Fibroblast of lung (primary cell): Measurements from ENCODE around the gene TXNL4B. TPM values are rescaled to one million over a fixed set of nuclear protein-coding genes. Genes with fewer than 3 reads are reported as not detected.

Experiments
- DNase-seq, 2 donors: peaks; one replicate each; pipeline versions ENCODE4 v3.0.0 to v3.0.0-alpha.2; 2010; ENCODE audit warnings: low read depth in 2 of 2
- H2AFZ ChIP-seq: 2 replicates; pipeline ENCODE4 v1.5.1; 2012; ENCODE audit warnings: low read length, control low read depth, inconsistent platforms
- H3K27ac ChIP-seq: 2 replicates; pipeline ENCODE4 v1.5.1; 2011; ENCODE audit warnings: low read length, control low read depth; ENCODE audit not compliant: insufficient read depth
- H3K27me3 ChIP-seq: 2 replicates; pipeline ENCODE4 v1.5.1; 2011; ENCODE audit warnings: mild to moderate bottlenecking, low read length; ENCODE audit not compliant: control insufficient read depth, insufficient read depth
- H3K36me3 ChIP-seq: 2 replicates; pipeline ENCODE4 v1.5.1; 2011; ENCODE audit warnings: low read length; ENCODE audit not compliant: control insufficient read depth, insufficient read depth
- H3K4me1 ChIP-seq: 2 replicates; pipeline ENCODE4 v1.5.1; 2011; ENCODE audit warnings: low read length; ENCODE audit not compliant: control insufficient read depth, insufficient read depth; ENCODE audit errors: extremely low read depth
- H3K4me2 ChIP-seq: 2 replicates; pipeline ENCODE4 v1.5.1; 2011; ENCODE audit warnings: low read length, control low read depth; ENCODE audit not compliant: insufficient read depth; ENCODE audit errors: extremely low read depth
- H3K4me3 ChIP-seq, 4 experiments: fragments of 200-600 bp in 1 of 4; sonication (generic) in 1 of 4; replicated peaks in 1 of 4; 2 replicates each; pipeline ENCODE4 v1.5.1; 2011 to 2016; ENCODE audit warnings: low read length in 4 of 4, low read depth in 3 of 4, mild to moderate bottlenecking in 3 of 4, control low read depth in 2 of 4, inconsistent platforms in 1 of 4, mixed read lengths in 1 of 4; ENCODE audit not compliant: insufficient read depth in 1 of 4; ENCODE audit errors: control extremely low read depth in 1 of 4
- H3K79me2 ChIP-seq: 2 replicates; pipeline ENCODE4 v1.5.1; 2012; ENCODE audit warnings: mild to moderate bottlenecking, low read length, inconsistent platforms; ENCODE audit not compliant: control insufficient read depth, insufficient read depth
- H3K9ac ChIP-seq: 2 replicates; pipeline ENCODE4 v1.5.1; 2011; ENCODE audit warnings: mild to moderate bottlenecking, low read length, control low read depth; ENCODE audit not compliant: insufficient read depth
- H3K9me3 ChIP-seq: 2 replicates; pipeline ENCODE4 v1.5.1; 2012; ENCODE audit warnings: low read depth, low read length; ENCODE audit not compliant: control insufficient read depth, insufficient read depth
- H4K20me1 ChIP-seq: 2 replicates; pipeline ENCODE4 v1.5.1; 2011; ENCODE audit warnings: low read length; ENCODE audit not compliant: control insufficient read depth, insufficient read depth; ENCODE audit errors: extremely low read depth
- CTCF ChIP-seq, 2 donors: IDR thresholded peaks in 1 of 2; conservative IDR thresholded peaks in 1 of 2; 1 replicate in 1 of 2; 2 replicates in 1 of 2; pipeline ENCODE4 v1.5.1; 2011 to 2012; ENCODE audit warnings: low read length in 2 of 2, control low read depth in 1 of 2, inconsistent platforms in 1 of 2, low read depth in 1 of 2, mild to moderate bottlenecking in 1 of 2
- EZH2 ChIP-seq: IDR thresholded peaks from 2 replicates; pipeline ENCODE4 v1.5.1; 2012; ENCODE audit warnings: low read length, control low read depth, mild to moderate bottlenecking; ENCODE audit errors: missing control alignments
- polyA plus RNA-seq, 2 donors: library from polyadenylated mRNA; depleted of rRNA in 1 of 2; stranded (reverse) in 1 of 2; unstranded in 1 of 2; fragments of >200 nt; gene quantifications; 2 replicates each; pipeline ENCODE4 v1.2.1, GENCODE V29; 2011 to 2012; ENCODE audit warnings: missing spikeins in 1 of 2
- total RNA-seq: library from RNA; depleted of rRNA; stranded (reverse); fragments of >200 nt; gene quantifications from 2 replicates; pipeline ENCODE4 v1.2.1, GENCODE V29; 2014

TXNL4B gene
- total and polyA plus RNA-seq, 2 donors (not counting 1 experiment from before 2014, with no cell fraction given) = 8.3 to 14.5 TPM

- Histone ChIP-seq H4K20me1 (no peaks in the 10 kb centered on the region), H3K4me1 (no peaks in the 10 kb centered on the region), H3K27me3 (no peaks in the 10 kb centered on the region), H3K27ac (no peak overlapping the region), H2AFZ (no peak overlapping the region), H3K9ac (no peak overlapping the region), H3K79me2 (no peaks in the 10 kb centered on the region), H3K4me2 (no peak overlapping the region), H3K4me3 (no peak overlapping the region), H3K36me3 (no peaks in the 10 kb centered on the region), H3K9me3 (no peaks in the 10 kb centered on the region)
- TF ChIP-seq EZH2 = no peak
- TF ChIP-seq CTCF (conservative IDR thresholded peaks at IDR 0.05 in 1 of 2, IDR thresholded peaks at IDR 0.05 in 1 of 2; ENCODE audit: low read depth in 1 of 2, low read length in 2 of 2) = no peak
- DNase-seq = no peak
These were observed 41.6 kb downstream of the TXNL4B start for GRCh38 chr16:72051818-72052217.

GRCh38 chr16:72050769-72051464 lies 42.5 kb downstream of the TXNL4B start:
- no peak overlapping the region for H3K27ac ChIP-seq
- H3K9me3 ChIP-seq = no peaks in the 10 kb centered on the region
- H3K27me3 ChIP-seq = no peaks in the 10 kb centered on the region
- H4K20me1 ChIP-seq = no peaks in the 10 kb centered on the region
- no peaks in the 10 kb centered on the region for H3K79me2 ChIP-seq
- no peak overlapping the region for H2AFZ ChIP-seq
- no peak overlapping the region for H3K4me3 ChIP-seq
- no peaks in the 10 kb centered on the region for H3K4me1 ChIP-seq
- no peak overlapping the region for H3K9ac ChIP-seq
- peak in 1 of 2 donors; percentile 29 for DNase-seq
- no peaks in the 10 kb centered on the region for H3K36me3 ChIP-seq
- no peak overlapping the region for H3K4me2 ChIP-seq
- TF ChIP-seq EZH2 (no peak), CTCF (conservative IDR thresholded peaks at IDR 0.05 in 1 of 2, IDR thresholded peaks at IDR 0.05 in 1 of 2; ENCODE audit: low read depth in 1 of 2, low read length in 2 of 2) (no peak)

GRCh38 chr16:72049110-72049509 lies 44.3 kb downstream of the TXNL4B start:
- Histone ChIP-seq H4K20me1 (no peaks in the 10 kb centered on the region), H3K9ac (no peak overlapping the region), H3K36me3 (no peaks in the 10 kb centered on the region), H2AFZ (no peak overlapping the region), H3K4me1 (no peaks in the 10 kb centered on the region), H3K27ac (no peak overlapping the region), H3K4me2 (no peak overlapping the region), H3K79me2 (no peaks in the 10 kb centered on the region), H3K9me3 (no peaks in the 10 kb centered on the region), H3K27me3 (no peaks in the 10 kb centered on the region), H3K4me3 (no peak overlapping the region)
- no peak for DNase-seq
- TF ChIP-seq CTCF (conservative IDR thresholded peaks at IDR 0.05 in 1 of 2, IDR thresholded peaks at IDR 0.05 in 1 of 2; ENCODE audit: low read depth in 1 of 2, low read length in 2 of 2) (no peak), EZH2 (no peak)
